Measurements from ENCODE around the gene GRIN1.
"Not testable (repeated sequence)": the region's sequence is repeated elsewhere in the genome, so short reads cannot be mapped to it uniquely, and the experiment has no call there.

GRIN1 gene

DNA sequence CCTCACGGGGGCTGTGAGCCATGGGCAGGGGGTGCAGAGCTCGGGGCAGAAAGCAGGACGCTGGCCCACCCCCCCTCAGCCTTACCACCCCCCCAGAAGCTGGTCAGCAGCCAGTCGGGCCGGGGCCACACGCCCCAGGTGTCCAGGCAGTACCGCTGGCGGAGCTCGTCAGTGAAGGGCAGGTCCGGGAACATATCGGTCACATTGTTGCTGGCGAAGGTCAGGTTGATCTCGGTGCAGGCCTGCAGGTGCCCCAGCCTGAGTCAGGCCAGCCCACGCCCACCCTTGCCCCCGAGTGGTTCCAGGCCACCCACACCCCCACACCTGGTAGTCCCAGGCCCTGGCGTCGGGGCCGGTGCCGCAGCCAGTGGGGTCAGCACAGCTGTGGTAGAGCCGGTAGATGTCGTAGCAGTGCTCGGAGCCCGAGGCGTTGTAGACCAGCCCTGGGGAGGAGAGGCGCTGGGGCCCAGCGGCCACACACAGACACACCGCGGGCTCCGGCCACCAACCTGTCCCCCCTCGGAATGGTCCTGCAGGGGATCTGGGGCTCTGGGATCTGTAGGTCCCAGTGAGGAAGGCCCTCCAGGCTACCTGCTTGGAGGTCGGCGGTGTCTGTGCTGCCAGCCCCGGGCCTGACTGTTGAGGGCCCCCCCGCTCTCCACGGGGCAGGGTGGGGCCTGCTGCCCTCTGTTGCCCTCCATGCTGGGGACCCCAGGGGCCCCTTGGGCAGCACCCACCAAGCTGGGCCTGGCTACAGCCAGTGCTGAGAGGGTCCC is 27.0 kb upstream of the GRIN1 start:
- no peak for DNase-seq

DNA sequence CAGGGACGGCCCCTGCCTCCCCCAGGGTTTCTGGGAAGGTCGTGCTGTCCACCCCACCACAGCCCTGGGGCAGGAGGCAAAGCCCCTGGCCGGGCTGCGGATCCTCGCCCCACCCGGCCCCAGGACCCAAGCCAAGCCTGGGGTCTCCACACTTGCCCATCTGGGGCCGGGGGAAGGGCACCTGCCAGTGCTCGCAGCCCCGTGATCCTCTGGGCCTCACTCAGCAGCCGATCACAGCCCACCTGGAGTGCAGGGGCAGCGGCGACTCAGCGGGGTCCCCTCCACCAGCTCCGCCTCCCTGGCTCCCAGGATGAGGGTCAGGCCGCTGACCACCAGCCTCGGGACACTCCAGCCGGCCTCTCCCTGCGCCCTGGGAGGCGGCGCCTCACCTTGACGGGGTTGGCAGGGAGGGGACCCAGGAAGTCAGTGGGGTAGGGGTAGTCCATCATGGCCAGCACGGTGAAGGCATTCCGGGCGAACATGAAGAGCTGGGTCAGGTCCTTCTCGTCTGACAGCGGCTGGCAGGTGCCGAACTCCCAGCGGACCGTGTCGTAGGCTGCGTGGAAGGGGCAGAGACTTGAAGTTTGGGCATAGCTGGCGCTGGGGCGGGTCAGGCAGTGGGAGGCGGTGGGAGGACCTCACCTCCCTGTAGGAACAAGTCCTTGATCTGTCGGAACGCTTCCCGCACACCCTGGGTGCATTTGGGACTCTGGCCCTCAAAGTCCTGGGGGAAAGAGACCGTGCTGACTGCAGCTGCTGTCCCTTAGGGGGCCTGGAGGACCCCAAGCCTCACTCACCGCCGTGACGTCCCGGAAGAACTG is 26.2 kb upstream of the GRIN1 start:
- DNase-seq: no peak

DNA sequence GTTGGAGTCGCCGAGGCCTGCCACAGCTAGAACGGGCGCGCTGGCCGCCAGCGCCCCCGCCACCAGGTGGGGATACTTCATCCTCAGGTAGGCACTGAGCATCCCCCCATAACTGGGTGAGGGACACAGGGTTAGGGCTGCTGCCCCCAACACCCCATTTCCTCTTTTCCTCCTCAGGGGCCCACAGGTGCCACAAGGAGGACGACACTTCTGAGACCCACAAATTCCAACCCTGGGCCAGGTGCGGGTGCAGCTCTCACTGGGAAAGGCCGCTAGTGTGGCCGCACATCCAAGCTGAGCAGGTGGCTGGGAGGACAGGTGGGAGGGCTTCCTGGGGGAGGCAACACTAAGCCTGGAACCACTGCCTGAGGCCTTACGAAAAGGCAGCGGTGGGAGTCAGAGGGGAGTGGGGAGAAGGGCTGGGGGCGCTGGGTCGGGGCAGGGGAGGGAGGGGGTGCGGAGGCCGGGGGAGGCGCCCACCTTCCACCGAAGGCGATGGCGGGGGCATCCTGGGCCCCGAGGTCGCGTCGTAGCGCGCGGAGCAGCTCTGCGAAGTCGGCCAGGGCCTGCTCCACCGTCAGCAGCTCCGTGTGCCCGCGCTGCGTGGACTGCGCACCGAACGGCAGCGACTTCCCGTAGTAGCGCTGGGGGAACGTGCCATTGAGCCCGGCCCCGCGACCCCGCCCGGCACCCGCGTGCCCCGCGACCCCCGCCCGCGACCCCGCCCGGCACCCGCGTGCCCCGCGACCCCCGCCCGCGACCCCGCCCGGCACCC is 25.4 kb upstream of the GRIN1 start:
- DNase-seq: no peak

DNA sequence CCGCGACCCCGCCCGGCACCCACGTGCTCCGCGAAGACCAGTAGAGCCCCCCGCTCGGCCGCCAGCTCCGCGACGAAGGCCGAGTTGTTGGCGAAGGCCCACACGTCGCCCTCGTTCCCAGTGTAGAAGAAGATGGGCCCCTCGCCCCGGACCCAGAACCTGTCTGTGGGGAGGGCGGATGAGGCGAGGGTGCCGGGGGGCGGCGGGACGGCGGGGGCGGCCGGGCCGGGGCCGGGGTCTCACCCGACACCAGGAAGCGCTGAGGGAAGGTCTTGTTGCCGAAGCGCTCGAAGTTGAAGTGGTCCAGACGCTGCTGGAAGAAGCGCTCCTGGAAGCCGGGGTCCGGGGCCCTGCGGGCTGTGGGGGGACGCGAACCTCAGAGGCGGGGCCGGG is 24.7 kb upstream of the GRIN1 start:
- no peak for DNase-seq

DNA sequence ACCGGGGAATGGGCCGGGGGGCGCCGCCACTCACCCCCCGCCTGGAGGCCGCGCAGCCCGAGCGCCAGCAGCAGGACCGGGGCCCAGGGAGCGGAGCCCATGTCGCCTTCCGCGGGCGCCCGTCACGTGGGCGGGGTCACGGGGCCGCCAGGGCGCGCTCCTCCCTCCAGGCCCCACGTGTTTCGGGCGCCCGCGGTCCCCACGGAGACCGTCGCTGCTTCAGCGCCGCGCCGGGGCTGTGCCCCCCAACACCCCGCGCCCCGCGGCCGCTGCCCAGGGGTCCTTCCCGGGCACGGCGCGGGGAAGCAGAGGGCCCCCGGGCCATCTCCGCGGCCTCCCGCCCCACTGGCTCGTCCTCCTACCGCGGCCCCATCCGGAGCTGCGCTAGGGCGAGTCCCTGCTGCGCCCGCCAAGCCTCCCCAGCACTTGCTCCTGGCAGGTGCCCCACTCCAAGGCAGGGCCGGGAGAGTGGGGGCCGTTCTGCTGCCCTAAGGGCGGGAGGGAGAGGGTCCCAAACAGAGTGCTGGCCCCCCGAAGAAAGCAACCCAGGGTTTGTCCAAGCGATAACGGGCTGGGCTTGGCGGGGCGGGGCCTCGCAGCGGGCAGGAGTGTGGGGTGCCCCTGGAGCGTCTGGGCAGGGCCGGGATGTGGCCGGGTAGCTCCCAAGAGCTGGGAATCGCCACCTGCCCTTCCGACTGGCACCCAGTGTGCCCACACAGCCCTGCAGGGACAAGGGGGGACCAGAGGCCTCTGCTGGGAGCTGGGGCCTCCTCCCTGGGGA is 24.2 kb upstream of the GRIN1 start, which contains the start of gene DPP7:
DPP7 (minus strand) TSS at position 121 of the 781 bp plus-strand sequence; CDS start at position 101, 20 bp downstream.
- no peak for DNase-seq

DNA sequence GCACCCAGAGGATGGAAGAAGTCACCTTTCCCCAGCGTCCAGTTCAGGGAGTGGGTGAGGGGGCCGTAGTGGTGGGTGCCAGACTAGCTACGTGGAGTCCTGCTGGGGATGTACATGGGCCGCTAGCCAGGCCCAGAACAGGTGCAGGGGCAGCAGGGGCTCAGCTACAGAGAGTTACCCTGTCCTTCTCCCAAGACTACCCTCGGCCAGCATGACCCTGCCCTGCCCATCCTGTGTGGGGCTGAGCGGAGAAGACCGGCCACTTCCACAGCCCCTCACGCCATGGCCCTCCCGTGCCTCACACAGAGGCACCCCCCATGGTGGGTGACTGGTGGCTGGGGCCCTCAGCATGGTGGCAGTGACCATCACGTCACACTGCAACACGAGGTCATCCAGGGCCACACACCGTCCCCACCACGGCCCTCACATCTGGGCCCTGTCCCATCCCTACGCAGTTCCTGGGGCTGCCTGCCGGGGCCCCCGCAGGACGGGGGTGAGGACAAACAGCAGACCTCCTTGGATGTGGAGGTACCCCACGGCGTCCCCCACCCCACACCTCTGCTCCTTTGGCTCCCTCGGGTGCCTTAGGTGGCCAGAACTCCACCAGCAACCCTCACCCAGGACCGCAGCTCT is 23.4 kb upstream of the GRIN1 start:
- no peak for DNase-seq

DNA sequence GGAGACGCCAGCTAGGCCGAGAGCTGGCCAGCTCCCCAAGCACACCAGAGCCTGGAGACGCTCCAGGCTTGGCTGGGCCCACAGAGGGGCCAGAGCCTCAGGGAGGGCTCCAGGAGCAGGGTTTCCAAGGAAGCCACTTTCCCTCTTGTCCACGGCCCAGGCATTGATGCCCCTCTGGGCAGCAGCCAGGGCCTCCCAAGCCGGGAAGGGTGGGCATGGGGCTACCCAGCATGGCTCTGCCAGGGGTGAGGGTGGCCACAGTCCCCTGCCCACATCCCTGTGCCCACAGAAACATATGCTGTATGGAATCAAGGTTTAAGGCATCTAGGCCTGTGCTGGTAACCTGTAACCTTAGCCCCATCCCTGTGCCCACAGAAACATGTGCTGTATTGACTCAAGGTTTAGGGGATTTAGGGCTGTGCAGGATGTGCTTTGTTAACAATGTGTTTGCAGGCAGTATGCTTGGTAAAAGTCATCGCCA is 22.9 kb upstream of the GRIN1 start:
- no peak for DNase-seq

DNA sequence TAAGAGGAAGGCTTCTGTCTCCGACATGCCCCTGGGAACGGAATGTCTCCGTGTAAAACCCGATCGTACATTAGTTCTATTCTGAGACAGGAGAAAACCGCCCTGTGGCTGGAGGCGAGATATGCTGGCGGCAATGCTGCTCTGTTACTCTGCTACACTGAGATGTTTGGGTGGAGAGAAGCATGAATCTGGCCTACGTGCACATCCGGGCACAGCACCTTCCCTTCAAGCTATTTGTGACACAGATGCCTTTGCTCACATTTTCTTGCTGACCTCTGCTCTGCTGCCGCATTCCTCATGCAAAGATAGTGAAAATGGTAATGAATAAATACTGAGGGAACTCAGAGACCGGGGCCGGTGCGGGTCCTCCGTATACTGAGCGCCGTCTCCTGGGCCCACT is 22.2 kb upstream of the GRIN1 start:
- DNase-seq: no peak

DNA sequence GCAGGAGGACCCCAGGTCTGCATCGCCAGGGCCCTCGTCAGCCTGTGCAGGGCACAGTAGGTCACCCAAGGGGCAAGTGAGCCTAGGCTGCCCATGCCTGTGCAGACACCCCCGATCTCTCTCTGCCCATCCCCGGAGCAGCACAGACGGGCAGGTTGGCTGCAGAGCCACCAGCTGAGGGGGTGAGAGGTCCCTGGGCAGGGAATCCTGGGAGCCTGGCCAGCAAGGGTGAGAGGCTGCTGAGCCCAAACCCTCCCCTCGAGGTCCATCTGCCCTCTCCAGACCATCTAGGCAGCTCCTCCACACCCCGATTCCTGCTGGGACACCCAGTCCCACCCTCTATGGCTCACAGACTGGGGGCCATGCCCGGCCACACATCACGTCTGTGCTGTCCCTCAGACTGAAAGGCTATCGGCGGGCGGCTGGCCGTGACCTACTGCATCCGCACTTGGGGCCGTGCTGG is 21.7 kb upstream of the GRIN1 start:
- no peak for DNase-seq

DNA sequence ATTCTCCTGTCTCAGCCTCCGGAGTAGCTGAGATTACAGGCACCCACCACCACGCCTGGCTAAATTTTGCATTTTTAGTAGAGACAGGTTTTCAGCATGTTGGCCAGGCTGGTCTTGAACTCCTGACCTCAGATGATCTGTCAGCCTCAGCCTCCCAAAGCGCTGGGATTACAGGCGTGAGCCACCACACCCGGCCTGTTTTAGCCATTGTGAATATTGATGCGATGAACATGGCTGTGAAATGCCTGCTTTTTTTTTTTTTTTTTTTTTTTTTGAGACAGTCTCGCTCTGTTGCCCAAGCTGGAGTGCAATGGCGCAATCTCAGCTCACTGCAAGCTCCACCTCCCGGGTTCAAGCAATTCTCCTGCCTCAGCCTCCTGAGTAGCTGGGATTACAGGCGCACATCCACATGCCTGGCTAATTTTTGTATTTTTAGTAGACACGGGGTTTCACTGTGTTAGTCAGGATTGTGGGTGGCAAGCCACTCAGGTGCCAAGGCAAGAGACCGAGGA is 20.8 kb upstream of the GRIN1 start:
- not testable (repeated sequence) for DNase-seq

DNA sequence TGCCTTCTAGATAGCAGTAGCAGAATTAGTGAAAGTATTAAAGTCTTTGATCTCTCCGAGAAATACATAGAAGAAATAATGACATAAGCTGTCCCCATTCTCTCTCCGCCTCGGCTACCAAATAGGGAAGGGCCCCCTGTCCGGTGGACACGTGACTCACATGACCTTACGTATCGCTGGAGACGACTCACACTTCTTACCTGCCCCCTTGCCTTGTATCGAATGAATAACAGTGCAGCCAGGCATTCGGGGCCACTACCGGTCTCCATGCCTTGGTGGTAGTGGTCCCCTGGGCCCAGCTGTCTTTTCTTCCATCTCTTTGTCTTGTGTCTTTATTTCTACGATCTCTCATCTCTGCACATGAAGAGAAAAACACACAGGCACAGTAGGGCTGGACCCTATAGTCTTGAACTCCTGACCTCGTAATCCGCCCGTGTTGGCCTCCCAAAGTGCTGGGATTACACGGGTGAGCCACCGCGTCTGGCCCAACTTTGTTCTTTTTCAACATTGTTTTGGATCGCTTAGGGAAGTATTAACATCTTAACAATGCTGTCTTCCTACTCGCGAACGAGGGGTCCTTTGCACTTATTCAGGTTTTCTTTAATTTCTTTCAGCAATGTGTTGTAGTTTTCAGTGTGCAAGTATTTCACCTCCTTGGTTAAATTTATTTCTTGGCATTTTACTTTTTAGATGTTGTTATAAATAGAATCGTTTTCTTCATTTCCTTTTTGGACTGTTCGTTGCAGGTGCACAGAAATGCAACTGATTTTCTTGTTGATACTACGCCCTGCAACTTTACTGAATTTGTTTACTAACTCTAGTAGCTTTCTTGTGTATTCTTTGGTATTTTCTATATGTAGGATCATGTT is 16.8 kb upstream of the GRIN1 start:
- DNase-seq: not testable (repeated sequence)

DNA sequence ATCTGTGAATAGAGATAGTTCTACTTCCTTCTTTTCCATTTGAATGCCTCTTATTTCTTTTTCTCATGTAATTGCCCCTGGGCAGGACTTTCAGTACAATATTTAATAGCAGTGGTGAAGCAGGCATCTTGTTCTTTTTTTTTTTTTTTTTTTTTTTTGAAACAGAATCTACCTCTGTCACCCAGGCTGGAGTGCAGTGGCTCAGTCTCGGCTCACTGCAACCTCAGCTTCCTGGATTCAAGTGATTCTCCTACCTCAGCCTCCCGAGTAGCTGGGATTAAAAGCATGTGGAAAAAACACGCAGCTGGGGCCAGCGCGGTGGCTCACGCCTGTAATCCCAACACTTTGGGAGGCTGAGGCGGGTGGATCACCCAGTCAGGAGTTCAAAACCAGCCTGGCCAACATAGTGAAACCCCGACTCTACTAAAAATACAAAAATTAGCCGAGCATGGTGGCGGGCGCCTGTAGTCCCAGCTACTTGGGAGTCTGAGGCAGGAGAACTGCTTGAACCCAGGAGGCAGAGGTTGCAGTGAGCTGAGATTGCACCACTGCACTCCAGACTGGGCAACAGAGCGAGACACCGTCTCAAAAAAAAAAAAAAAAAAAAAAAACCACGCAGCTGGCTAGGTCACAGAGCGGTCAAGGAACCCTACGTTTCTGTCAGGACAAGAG is 16.0 kb upstream of the GRIN1 start:
- not testable (repeated sequence) for DNase-seq

DNA sequence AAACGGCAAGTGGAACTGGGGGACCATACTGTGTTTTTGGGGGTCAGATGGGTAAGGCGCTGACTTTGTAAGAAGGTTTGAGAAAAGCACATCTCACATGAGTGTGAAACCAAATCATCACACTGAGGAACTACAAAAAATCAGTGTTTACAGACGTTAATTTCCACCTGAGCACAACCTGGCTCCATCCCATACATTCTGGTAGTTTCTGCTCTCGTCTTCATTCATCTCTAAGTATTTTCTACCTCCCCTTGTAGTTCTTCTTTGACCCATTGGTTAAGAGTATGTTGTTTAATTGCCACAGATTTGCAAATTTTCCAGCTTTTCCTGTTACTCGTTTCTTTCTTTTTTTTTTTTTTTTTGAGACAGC is 15.5 kb upstream of the GRIN1 start:
- no peak for DNase-seq

DNA sequence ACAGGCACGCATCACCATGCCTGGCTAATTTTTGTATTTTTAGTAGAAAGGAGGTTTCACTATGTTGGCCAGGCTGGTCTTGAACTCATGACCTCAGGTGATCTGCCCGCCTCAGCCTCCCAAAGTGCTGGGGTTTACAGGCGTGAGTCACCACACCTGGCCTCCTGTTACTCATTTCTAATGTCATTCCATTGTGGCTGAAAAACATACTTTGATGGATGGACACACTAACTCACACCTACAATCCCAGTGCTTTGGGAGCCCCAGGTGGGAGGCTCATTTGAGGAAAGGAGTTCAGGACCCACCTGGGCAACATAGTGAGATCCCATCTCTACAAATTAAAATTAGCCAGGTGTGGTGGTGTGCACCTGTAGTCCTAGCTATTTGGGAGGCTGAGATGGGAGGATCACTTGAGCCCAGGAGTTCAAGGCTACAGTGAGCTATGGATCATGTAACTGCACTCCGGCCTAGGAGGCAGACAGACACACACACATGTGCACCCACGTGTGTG is 14.9 kb upstream of the GRIN1 start:
- DNase-seq: not testable (repeated sequence)

DNA sequence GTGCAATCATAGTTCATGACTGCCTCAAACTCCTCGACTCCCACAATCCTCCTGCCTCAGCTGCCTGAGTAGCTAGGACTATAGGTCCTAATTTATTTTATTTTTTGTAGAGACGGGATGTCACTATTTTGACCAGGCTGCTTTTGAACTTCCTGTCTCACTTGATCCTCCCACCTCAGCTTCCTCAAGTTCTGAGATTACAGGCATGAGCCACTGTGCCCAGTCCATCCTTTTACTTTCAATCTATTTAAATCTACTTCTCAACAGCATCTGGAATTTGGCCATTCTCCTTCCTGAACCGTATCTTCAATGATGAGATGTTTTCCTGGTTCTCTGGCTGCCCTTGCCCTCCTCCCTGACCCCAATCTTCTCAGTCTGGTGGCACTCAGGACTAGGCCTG is 12.2 kb upstream of the GRIN1 start:
- no peak for DNase-seq

DNA sequence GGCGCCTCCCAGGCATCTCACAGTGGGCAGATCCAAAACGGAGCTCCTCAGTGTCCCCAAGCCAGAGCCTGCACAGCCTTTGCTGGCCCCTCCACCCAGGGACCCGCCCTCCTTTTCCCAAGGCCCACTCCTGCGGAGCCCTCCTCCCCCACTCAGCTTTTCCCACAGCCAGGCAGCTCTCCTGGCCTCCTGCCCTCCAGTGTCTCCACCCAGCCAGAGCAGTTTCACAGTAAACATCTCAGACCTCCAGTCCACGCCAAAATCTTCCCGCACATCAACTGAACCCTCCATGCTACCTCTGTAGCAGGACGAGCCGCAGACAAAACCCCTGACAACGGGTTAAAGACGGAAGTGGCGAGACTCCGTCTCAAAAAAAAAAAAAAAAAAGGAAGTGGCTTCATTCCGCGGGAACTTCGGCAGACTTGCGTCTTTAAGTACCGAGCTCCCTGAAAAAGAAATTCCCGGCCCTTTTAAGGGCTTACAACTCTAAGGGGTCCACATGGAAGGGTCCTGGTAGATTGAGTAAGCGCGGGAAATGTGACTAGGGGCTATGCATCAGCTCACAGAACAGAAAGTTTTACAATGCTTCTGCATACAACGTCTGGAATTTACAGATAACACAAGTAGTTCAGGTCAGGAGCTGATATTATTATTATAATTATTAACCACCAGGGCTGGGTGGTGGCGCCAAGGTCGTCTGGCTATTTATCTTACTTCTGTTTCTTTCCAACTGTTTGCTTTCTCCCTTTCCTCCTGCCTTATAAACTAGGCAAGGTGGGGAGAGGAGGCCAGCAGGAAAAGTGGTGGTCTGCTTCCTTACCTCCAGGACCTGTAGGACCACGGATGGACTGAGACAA is 11.4 kb upstream of the GRIN1 start:
- DNase-seq: no peak

DNA sequence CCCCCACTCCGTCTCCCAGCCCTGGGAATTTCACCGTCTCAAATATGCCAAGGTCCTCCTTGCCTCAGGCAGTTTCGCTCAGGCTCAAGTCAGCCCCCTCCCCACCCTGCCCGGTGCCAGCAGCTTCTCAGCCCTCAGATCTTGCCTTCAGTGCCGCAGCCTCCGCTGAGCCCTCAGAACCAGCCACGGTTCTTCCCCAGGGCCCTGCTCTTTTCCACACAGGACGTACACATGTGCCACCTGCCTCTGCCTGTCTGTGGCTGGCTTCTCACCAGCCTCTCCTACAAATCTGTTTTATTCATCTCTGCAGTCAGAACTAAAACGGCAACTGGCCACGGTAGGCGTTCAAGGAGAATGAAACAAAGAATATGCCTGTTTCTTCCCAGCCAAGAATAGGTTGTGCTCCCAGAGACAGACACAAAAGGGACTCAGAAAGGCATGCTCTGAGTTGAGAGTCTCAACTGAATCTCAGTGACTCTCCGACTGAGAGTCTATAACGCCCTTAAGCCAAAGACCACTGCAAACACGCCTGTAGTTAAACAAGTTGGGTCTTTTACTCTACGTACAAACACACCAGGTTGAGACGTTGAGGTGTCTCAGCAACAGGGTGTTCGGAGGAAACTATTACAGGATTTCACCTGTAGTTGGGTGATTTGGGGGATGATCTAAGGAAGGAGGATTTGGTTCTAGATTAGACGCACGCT is 10.6 kb upstream of the GRIN1 start:
- no peak for DNase-seq

DNA sequence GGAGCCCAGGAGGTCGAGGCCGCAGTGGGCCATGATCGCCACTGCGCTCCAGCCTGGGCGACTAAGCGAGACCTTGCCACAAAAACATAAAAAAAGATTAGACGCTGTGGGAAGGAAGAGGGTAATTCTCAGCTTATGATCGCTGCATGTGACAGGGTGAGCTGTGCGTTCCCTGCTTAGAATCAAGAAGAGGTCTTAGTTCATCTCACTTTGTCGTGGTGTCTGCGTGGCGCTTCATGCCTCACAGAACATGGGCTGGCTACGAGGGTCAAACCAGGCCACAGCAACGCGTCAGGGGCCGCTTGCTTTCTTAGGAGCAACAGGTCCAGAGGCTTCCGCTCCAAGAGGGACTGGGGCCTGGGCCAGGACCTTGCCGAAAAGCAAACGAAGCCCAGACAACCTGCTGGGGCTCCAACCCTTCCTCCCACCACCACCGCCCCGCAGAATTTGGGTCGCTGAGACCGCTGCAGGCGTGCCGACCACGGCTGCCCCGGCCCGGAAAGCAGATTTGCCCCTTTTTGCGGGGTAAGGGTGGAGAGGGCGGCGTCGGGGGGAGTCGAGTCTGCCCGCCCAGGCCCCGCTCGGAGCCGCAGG is 10.0 kb upstream of the GRIN1 start:
- no peak for DNase-seq
